ENCODE measurements around the gene RYR1. TPM values are rescaled to one million over a fixed set of nuclear protein-coding genes. Genes with fewer than 3 reads are reported as not detected.

The RYR1 gene
- total RNA-seq, 1 experiment from 2014 or later = 0.45 TPM

GRCh38 chr19:38524994-38525634 lies 91.6 kb downstream of the RYR1 start:
- H3K9me2 ChIP-seq (replicated peaks; ENCODE audit: insufficient read depth, low read length) = no peaks in the 10 kb centered on the region
- no peaks in the 10 kb centered on the region for H3K36me3 ChIP-seq (ENCODE audit: insufficient read depth, low read length)
- H4K20me1 ChIP-seq (ENCODE audit: insufficient read depth, low read depth, low read length) = no peaks in the 10 kb centered on the region
- H3K4me3 ChIP-seq (ENCODE audit: low read length) = no peak overlapping the region
- H3K9me3 ChIP-seq (ENCODE audit: low read length) = no peaks in the 10 kb centered on the region
- no peaks in the 10 kb centered on the region for H3K27me3 ChIP-seq (ENCODE audit: low read length)
- no peak overlapping the region for H3K27ac ChIP-seq (ENCODE audit: low read length)
- H3K4me1 ChIP-seq (ENCODE audit: low read length) = no peaks in the 10 kb centered on the region
- H3K4me2 ChIP-seq (ENCODE audit: low read depth, low read length, poor library complexity, severe bottlenecking) = no peak overlapping the region
- H3K9ac ChIP-seq (ENCODE audit: low read length) = no peak overlapping the region
- no peak overlapping the region for H2AFZ ChIP-seq (ENCODE audit: low read length)
- no peaks in the 10 kb centered on the region for H3K79me2 ChIP-seq (ENCODE audit: low read length)
- DNase-seq = no peak

- no peak overlapping the region for H3K4me2 ChIP-seq (ENCODE audit: low read depth, low read length, poor library complexity, severe bottlenecking)
- no peaks in the 10 kb centered on the region for H3K27me3 ChIP-seq (ENCODE audit: low read length)
- no peaks in the 10 kb centered on the region for H3K9me2 ChIP-seq (replicated peaks; ENCODE audit: insufficient read depth, low read length)
- H3K4me3 ChIP-seq (ENCODE audit: low read length) = no peak overlapping the region
- H2AFZ ChIP-seq (ENCODE audit: low read length) = no peak overlapping the region
- no peaks in the 10 kb centered on the region for H3K4me1 ChIP-seq (ENCODE audit: low read length)
- H3K9me3 ChIP-seq (ENCODE audit: low read length) = no peaks in the 10 kb centered on the region
- no peaks in the 10 kb centered on the region for H4K20me1 ChIP-seq (ENCODE audit: insufficient read depth, low read depth, low read length)
- H3K79me2 ChIP-seq (ENCODE audit: low read length) = no peaks in the 10 kb centered on the region
- no peak overlapping the region for H3K9ac ChIP-seq (ENCODE audit: low read length)
- no peak overlapping the region for H3K27ac ChIP-seq (ENCODE audit: low read length)
- H3K36me3 ChIP-seq (ENCODE audit: insufficient read depth, low read length) = no peaks in the 10 kb centered on the region
- no peak for DNase-seq
These were observed 92.9 kb downstream of the RYR1 start for GRCh38 chr19:38526430-38526829.

- H3K36me3 ChIP-seq (ENCODE audit: insufficient read depth, low read length) = no peaks in the 10 kb centered on the region
- no peaks in the 10 kb centered on the region for H3K27me3 ChIP-seq (ENCODE audit: low read length)
- H4K20me1 ChIP-seq (ENCODE audit: insufficient read depth, low read depth, low read length) = no peaks in the 10 kb centered on the region
- no peaks in the 10 kb centered on the region for H3K9me2 ChIP-seq (replicated peaks; ENCODE audit: insufficient read depth, low read length)
- H3K4me3 ChIP-seq (ENCODE audit: low read length) = no peak overlapping the region
- H3K9me3 ChIP-seq (ENCODE audit: low read length) = no peaks in the 10 kb centered on the region
- DNase-seq = peak; percentile 78
- no peaks in the 10 kb centered on the region for H3K79me2 ChIP-seq (ENCODE audit: low read length)
- no peak overlapping the region for H3K27ac ChIP-seq (ENCODE audit: low read length)
- H3K4me1 ChIP-seq (ENCODE audit: low read length) = no peaks in the 10 kb centered on the region
- H3K9ac ChIP-seq (ENCODE audit: low read length) = no peak overlapping the region
- no peak overlapping the region for H3K4me2 ChIP-seq (ENCODE audit: low read depth, low read length, poor library complexity, severe bottlenecking)
- no peak overlapping the region for H2AFZ ChIP-seq (ENCODE audit: low read length)
These were observed 94.1 kb downstream of the RYR1 start for GRCh38 chr19:38527466-38528136.

- H3K9ac ChIP-seq (ENCODE audit: low read length) = no peak overlapping the region
- H2AFZ ChIP-seq (ENCODE audit: low read length) = no peak overlapping the region
These were observed 94.8 kb downstream of the RYR1 start for GRCh38 chr19:38528213-38528755.

GRCh38 chr19:38528931-38529330 lies 95.4 kb downstream of the RYR1 start:
- H4K20me1 ChIP-seq (ENCODE audit: insufficient read depth, low read depth, low read length) = no peaks in the 10 kb centered on the region
- no peak for DNase-seq
- no peak overlapping the region for H3K4me3 ChIP-seq (ENCODE audit: low read length)
- no peak overlapping the region for H3K27ac ChIP-seq (ENCODE audit: low read length)
- H2AFZ ChIP-seq (ENCODE audit: low read length) = no peak overlapping the region
- H3K9me3 ChIP-seq (ENCODE audit: low read length) = no peaks in the 10 kb centered on the region
- no peaks in the 10 kb centered on the region for H3K27me3 ChIP-seq (ENCODE audit: low read length)
- H3K4me2 ChIP-seq (ENCODE audit: low read depth, low read length, poor library complexity, severe bottlenecking) = no peak overlapping the region
- no peak overlapping the region for H3K9ac ChIP-seq (ENCODE audit: low read length)
- H3K4me1 ChIP-seq (ENCODE audit: low read length) = no peaks in the 10 kb centered on the region
- no peaks in the 10 kb centered on the region for H3K79me2 ChIP-seq (ENCODE audit: low read length)
- H3K9me2 ChIP-seq (replicated peaks; ENCODE audit: insufficient read depth, low read length) = no peaks in the 10 kb centered on the region
- H3K36me3 ChIP-seq (ENCODE audit: insufficient read depth, low read length) = no peaks in the 10 kb centered on the region

More at GRCh38 chr19:38528213-38528755, 94.8 kb downstream of the RYR1 start:
- Histone ChIP-seq H3K36me3 (ENCODE audit: insufficient read depth, low read length) (no peaks in the 10 kb centered on the region), H3K27me3 (ENCODE audit: low read length) (no peaks in the 10 kb centered on the region), H3K4me1 (ENCODE audit: low read length) (no peaks in the 10 kb centered on the region), H4K20me1 (ENCODE audit: insufficient read depth, low read depth, low read length) (no peaks in the 10 kb centered on the region), H3K4me3 (ENCODE audit: low read length) (no peak overlapping the region), H3K4me2 (ENCODE audit: low read depth, low read length, poor library complexity, severe bottlenecking) (no peak overlapping the region), H3K27ac (ENCODE audit: low read length) (no peak overlapping the region), H3K79me2 (ENCODE audit: low read length) (no peaks in the 10 kb centered on the region), H3K9me2 (replicated peaks; ENCODE audit: insufficient read depth, low read length) (no peaks in the 10 kb centered on the region), H3K9me3 (ENCODE audit: low read length) (no peaks in the 10 kb centered on the region)
- no peak for DNase-seq

- Histone ChIP-seq H3K4me2 (ENCODE audit: low read depth, low read length, poor library complexity, severe bottlenecking) (no peak overlapping the region), H3K36me3 (ENCODE audit: insufficient read depth, low read length) (no peaks in the 10 kb centered on the region), H3K79me2 (ENCODE audit: low read length) (no peaks in the 10 kb centered on the region), H4K20me1 (ENCODE audit: insufficient read depth, low read depth, low read length) (no peaks in the 10 kb centered on the region), H3K4me3 (ENCODE audit: low read length) (no peak overlapping the region), H3K9me3 (ENCODE audit: low read length) (no peaks in the 10 kb centered on the region), H3K27me3 (ENCODE audit: low read length) (no peaks in the 10 kb centered on the region), H2AFZ (ENCODE audit: low read length) (no peak overlapping the region), H3K9ac (ENCODE audit: low read length) (no peak overlapping the region), H3K9me2 (replicated peaks; ENCODE audit: insufficient read depth, low read length) (no peaks in the 10 kb centered on the region), H3K27ac (ENCODE audit: low read length) (no peak overlapping the region), H3K4me1 (ENCODE audit: low read length) (no peaks in the 10 kb centered on the region)
- no peak for DNase-seq
These were observed 98.0 kb downstream of the RYR1 start for GRCh38 chr19:38531515-38531914.

GRCh38 chr19:38532939-38533338 lies 99.4 kb downstream of the RYR1 start:
- Histone ChIP-seq H4K20me1 (ENCODE audit: insufficient read depth, low read depth, low read length) (no peaks in the 10 kb centered on the region), H3K9me2 (replicated peaks; ENCODE audit: insufficient read depth, low read length) (no peaks in the 10 kb centered on the region), H3K36me3 (ENCODE audit: insufficient read depth, low read length) (no peaks in the 10 kb centered on the region), H3K9ac (ENCODE audit: low read length) (no peak overlapping the region), H3K27me3 (ENCODE audit: low read length) (no peaks in the 10 kb centered on the region), H3K4me1 (ENCODE audit: low read length) (no peaks in the 10 kb centered on the region), H2AFZ (ENCODE audit: low read length) (no peak overlapping the region), H3K79me2 (ENCODE audit: low read length) (no peaks in the 10 kb centered on the region), H3K27ac (ENCODE audit: low read length) (no peak overlapping the region), H3K4me3 (ENCODE audit: low read length) (no peak overlapping the region), H3K4me2 (ENCODE audit: low read depth, low read length, poor library complexity, severe bottlenecking) (no peak overlapping the region), H3K9me3 (ENCODE audit: low read length) (no peaks in the 10 kb centered on the region)
- no peak for DNase-seq

- Histone ChIP-seq H3K9ac (ENCODE audit: low read length) (no peak overlapping the region), H3K4me1 (ENCODE audit: low read length) (peaks cover 3% of the 10 kb centered on the region; the same call in 1 of the 2 replicates), H3K4me3 (ENCODE audit: low read length) (no peak overlapping the region), H2AFZ (ENCODE audit: low read length) (no peak overlapping the region), H3K9me2 (replicated peaks; ENCODE audit: insufficient read depth, low read length) (no peaks in the 10 kb centered on the region), H3K36me3 (ENCODE audit: insufficient read depth, low read length) (no peaks in the 10 kb centered on the region), H3K27ac (ENCODE audit: low read length) (no peak overlapping the region), H4K20me1 (ENCODE audit: insufficient read depth, low read depth, low read length) (no peaks in the 10 kb centered on the region), H3K9me3 (ENCODE audit: low read length) (no peaks in the 10 kb centered on the region), H3K27me3 (ENCODE audit: low read length) (no peaks in the 10 kb centered on the region), H3K4me2 (ENCODE audit: low read depth, low read length, poor library complexity, severe bottlenecking) (no peak overlapping the region), H3K79me2 (ENCODE audit: low read length) (no peaks in the 10 kb centered on the region)
- no peak for DNase-seq
These were observed 101.1 kb downstream of the RYR1 start for GRCh38 chr19:38534574-38534973.

Measured in Karpas-422 (cell line).